Spleen (tissue), 11 donors: ENCODE results near the gene SCYL1. TPM values are rescaled to one million over a fixed set of nuclear protein-coding genes. Genes with fewer than 3 reads are reported as not detected.

Experiments used
- DNase-seq: peaks from one replicate; pipeline ENCODE4 v3.0.0-alpha.2; 2020
- H3K27ac ChIP-seq, 8 donors: fragments of 200-600 bp; sonication (generic) in 7 of 8; 1 replicate in 4 of 8; 2 replicates in 4 of 8; pipeline versions ENCODE4 v1.5.0 to v1.8.0; 2016 to 2021; ENCODE audit warnings: inconsistent platforms in 4 of 8, mild to moderate bottlenecking in 4 of 8, moderate library complexity in 1 of 8
- H3K27me3 ChIP-seq, 7 donors: fragments of 200-600 bp; sonication (generic) in 6 of 7; replicated peaks in 1 of 7; 1 replicate in 4 of 7; 2 replicates in 3 of 7; pipeline versions ENCODE4 v1.5.0 to v1.8.0; 2016 to 2021; ENCODE audit warnings: inconsistent platforms in 3 of 7, mild to moderate bottlenecking in 1 of 7
- H3K36me3 ChIP-seq, 6 donors: fragments of 200-600 bp; sonication (generic) in 5 of 6; 1 replicate in 4 of 6; 2 replicates in 2 of 6; pipeline versions ENCODE4 v1.5.0 to v1.8.0; 2016 to 2021; ENCODE audit warnings: inconsistent platforms in 2 of 6
- H3K4me1 ChIP-seq, 6 donors: fragments of 200-600 bp; sonication (generic) in 5 of 6; 1 replicate in 3 of 6; 2 replicates in 3 of 6; pipeline versions ENCODE4 v1.5.0 to v1.8.0; 2016 to 2021; ENCODE audit warnings: inconsistent platforms in 3 of 6
- H3K4me3 ChIP-seq, 8 donors: fragments of 200-600 bp; sonication (generic) in 7 of 8; 1 replicate in 4 of 8; 2 replicates in 4 of 8; pipeline versions ENCODE4 v1.5.0 to v1.8.0; 2016 to 2021; ENCODE audit warnings: inconsistent platforms in 4 of 8, mild to moderate bottlenecking in 4 of 8, moderate library complexity in 2 of 8
- H3K9me3 ChIP-seq, 8 donors: fragments of 200-600 bp; sonication (generic) in 7 of 8; 1 replicate in 4 of 8; 2 replicates in 4 of 8; pipeline versions ENCODE4 v1.5.0 to v1.8.0; 2016 to 2021; ENCODE audit warnings: inconsistent platforms in 4 of 8
- CTCF ChIP-seq, 11 experiments: fragments of 200-600 bp in 7 of 11; fragments of 450-650 bp in 4 of 11; sonication (generic) in 4 of 11; IDR thresholded peaks in 8 of 11; conservative IDR thresholded peaks in 3 of 11; 1 replicate in 7 of 11; 2 replicates in 4 of 11; pipeline versions ENCODE4 v1.4.0 to v1.8.0; 2016 to 2021; ENCODE audit warnings: antibody characterized with exemption in 11 of 11, inconsistent platforms in 4 of 11, mild to moderate bottlenecking in 1 of 11
- POLR2A ChIP-seq, 3 donors: fragments of 450-650 bp; IDR thresholded peaks; one replicate each; pipeline ENCODE4 v1.5.1; 2017; ENCODE audit warnings: antibody characterized with exemption in 3 of 3, mild to moderate bottlenecking in 1 of 3
- POLR2AphosphoS5 ChIP-seq, 3 donors: sonication (generic); formaldehyde crosslinking; IDR thresholded peaks; one replicate each; pipeline ENCODE4 v1.5.1; 2017; ENCODE audit warnings: antibody characterized with exemption in 3 of 3
- WGBS, 5 donors: extraction: QIAGEN DNeasy Blood & Tissue Kit in 3 of 5; methylation state at CpG; one replicate each; pipeline versions ENCODE4 v1.1.5 to v1.1.7; 2013 to 2018; 5-methylcytosine and 5-hydroxymethylcytosine counted together
- intact Hi-C: fragments of 100-400 bp; cut with DNase I; formaldehyde crosslinking; loops from one replicate; pipeline ENCODE4 v1.15.0; 2023; ENCODE audit warnings: low total_unique reads
- polyA plus RNA-seq, 3 donors: library from polyadenylated mRNA; stranded (reverse); fragments of 200-250 nt; gene quantifications; one replicate each; pipeline ENCODE4 v1.2.1, GENCODE V29; 2013
- total RNA-seq, 7 donors: library from RNA; depleted of rRNA in 3 of 7; stranded (reverse); fragments of >200 nt in 3 of 7; fragmentation: NEBNext Ultra II Directional in 4 of 7; extraction: Animal tissue kit (Norgen Biotek cat#: 25700) in 4 of 7; gene quantifications; one replicate each; pipeline versions ENCODE4 v1.1.0 to v1.2.1, GENCODE V29; 2016 to 2021
- donor health status: healthy with polysubstance abuse.
- donor health status: DM: no; HTN: no; CAD: no; lungs with moderate emphysema.
- donor health status: DM: no; HTN: no; CAD: no.
- donor health status: Bipolar disorder and iron deficiency.
- donor health status: healthy.
- donor health status: DM: no; HTN: no; CAD: no.
- donor health status: DM: yes; HTN: yes; CAD: no.

The SCYL1 gene
- total and polyA plus RNA-seq, 10 donors = 52.4 to 125 (median 74.8) TPM

DNA sequence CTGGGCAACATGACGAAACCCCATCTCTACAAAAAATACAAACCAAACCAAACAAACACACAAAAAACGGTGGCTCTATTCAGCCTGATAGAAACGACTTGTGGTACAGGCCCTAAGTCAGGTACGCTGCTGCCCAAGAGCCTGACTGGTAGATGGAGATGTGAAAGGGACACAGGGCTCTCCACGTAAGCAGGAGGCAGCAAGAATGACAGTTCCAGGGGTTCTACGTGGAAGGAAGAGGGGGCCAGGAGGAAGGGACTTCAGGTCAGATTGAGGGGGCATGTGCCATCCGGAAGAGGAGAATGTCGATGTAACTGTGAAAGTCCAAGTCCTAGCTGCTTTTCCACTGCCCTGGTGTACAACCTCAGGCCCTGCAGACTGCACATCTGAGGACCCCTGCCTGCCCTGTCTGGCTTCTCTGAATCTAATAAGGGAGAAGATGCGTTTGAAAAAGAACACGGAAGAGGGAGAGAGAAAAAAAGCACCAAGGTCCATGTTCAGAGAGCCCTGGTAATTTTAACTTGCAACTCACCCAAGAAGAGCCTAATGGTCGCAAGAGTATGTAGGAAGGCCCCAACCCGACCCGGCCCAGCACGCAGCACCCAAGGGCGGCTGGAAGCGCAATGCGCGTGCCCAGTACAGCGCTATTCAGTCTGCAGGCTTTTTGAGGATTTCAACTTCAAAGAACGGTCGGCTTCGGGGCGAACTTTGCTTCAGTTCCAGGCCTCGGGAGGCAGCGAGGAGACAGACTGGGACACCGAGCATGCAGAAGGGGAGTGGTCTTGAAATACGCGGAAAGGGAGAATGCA is 44.5 kb downstream of the SCYL1 start:
- TF ChIP-seq CTCF (IDR thresholded peaks at IDR 0.05 in 8 of 11, conservative IDR thresholded peaks at IDR 0.05 in 3 of 11) (no peak), POLR2AphosphoS5 (IDR thresholded peaks at IDR 0.05) (no peak), POLR2A (IDR thresholded peaks at IDR 0.05) (no peak)
- Histone ChIP-seq H3K36me3 (peaks cover 0 to 25% (median 2%) of the 10 kb centered on the region in 6 donors), H3K27me3 (no peaks in the 10 kb centered on the region), H3K9me3 (no peaks in the 10 kb centered on the region), H3K27ac (peak overlapping the region; percentile 76 to 99 (median 96)), H3K4me3 (peak overlapping the region; percentile 24 to 95 (median 88)), H3K4me1 (peaks cover 58 to 91% (median 88%) of the 10 kb centered on the region in 6 donors)
- no peak for DNase-seq
- intact Hi-C loops = no loop called here
- 7 to 8% (median 7%) methylated on average over 28 of the region's 28 CpGs for WGBS, 5 donors

GRCh38 chr11:65569973-65570918 is 45.4 kb downstream of the SCYL1 start, which contains the start of gene ZNRD2:
Gene ZNRD2, plus strand, starts transcription at chr11:65570477. Its CDS starts 15 bp downstream, at chr11:65570492.
- Histone ChIP-seq H3K27me3 (no peaks in the 10 kb centered on the region), H3K36me3 (peaks cover 0 to 25% (median 2%) of the 10 kb centered on the region in 6 donors), H3K9me3 (no peaks in the 10 kb centered on the region), H3K27ac (peak within 1 kb of the TSS; percentile 76 to 99 (median 96)), H3K4me1 (peaks cover 54 to 91% (median 87%) of the 10 kb centered on the region in 6 donors), H3K4me3 (peak within 1 kb of the TSS; percentile 81 to 95 (median 88))
- intact Hi-C loops = no loop called here
- TF ChIP-seq POLR2A (IDR thresholded peaks at IDR 0.05) (peak; percentile 19 to 73 (median 49)), CTCF (IDR thresholded peaks at IDR 0.05 in 8 of 11, conservative IDR thresholded peaks at IDR 0.05 in 3 of 11) (peak in 10 of 11 experiments; percentile 23 to 76 (median 50)), POLR2AphosphoS5 (IDR thresholded peaks at IDR 0.05) (peak; percentile 96 to 99 (median 97))
- peak; percentile 100 for DNase-seq
- WGBS, 5 donors = 0 to 1% (median 0%) methylated on average over 65 to 89 of the region's 89 CpGs

DNA sequence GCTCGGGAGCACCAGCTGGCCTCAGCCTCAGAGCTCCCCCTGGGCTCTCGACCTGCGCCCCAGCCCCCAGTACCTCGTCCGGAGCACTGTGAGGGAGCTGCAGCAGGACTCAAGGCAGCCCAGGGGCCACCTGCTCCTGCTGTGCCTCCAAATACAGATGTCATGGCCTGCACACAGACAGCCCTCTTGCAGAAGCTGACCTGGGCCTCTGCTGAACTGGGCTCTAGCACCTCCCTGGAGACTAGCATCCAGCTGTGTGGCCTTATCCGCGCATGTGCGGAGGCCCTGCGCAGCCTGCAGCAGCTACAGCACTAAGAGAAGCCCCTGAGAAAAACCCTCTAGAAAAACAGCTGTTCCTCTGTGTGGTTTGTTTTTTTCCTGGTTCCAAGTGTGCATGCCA is 46.5 kb downstream of the SCYL1 start:
- H3K9me3 ChIP-seq = no peaks in the 10 kb centered on the region
- TF ChIP-seq POLR2AphosphoS5 (IDR thresholded peaks at IDR 0.05) (no peak), POLR2A (IDR thresholded peaks at IDR 0.05) (no peak), CTCF (IDR thresholded peaks at IDR 0.05 in 8 of 11, conservative IDR thresholded peaks at IDR 0.05 in 3 of 11) (no peak)
- H3K4me3 ChIP-seq = peak overlapping the region in 7 of 8 donors; percentile 82 to 95 (median 89)
- no peaks in the 10 kb centered on the region for H3K27me3 ChIP-seq
- intact Hi-C loops = no loop called here
- 80 to 89% (median 81%) methylated on average over 7 to 9 of the region's 9 CpGs for WGBS, 5 donors
- H3K4me1 ChIP-seq = peaks cover 44 to 87% (median 80%) of the 10 kb centered on the region in 6 donors
- H3K36me3 ChIP-seq = peaks cover 0 to 25% (median 2%) of the 10 kb centered on the region in 6 donors
- peak; percentile 80 for DNase-seq
- H3K27ac ChIP-seq = peak overlapping the region in 7 of 8 donors; percentile 93 to 99 (median 97)
